GM19023 (cell line): Measurements from ENCODE around the gene CDKN1B.
"Not testable (repeated sequence)": the region's sequence is repeated elsewhere in the genome, so short reads cannot be mapped to it uniquely, and the experiment has no call there.

Experiments used
- ATAC-seq: cut with Tn5 transposase; IDR thresholded peaks from one replicate; pipeline ENCODE4 v1.9.1; 2021; ENCODE audit warnings: mild to moderate bottlenecking, moderate library complexity; ENCODE audit not compliant: unreplicated experiment

Gene CDKN1B

GRCh38 chr12:12723681-12724420, 6.7 kb downstream of the CDKN1B start:
- no peak for ATAC-seq

GRCh38 chr12:12724421-12725085, 7.4 kb downstream of the CDKN1B start:
- peak; percentile 14 for ATAC-seq

- peak; percentile 61 for ATAC-seq
Measured at GRCh38 chr12:12725086-12725955, 8.2 kb downstream of the CDKN1B start.

- ATAC-seq = no peak
Measured at GRCh38 chr12:12725956-12726554, 8.9 kb downstream of the CDKN1B start.

GRCh38 chr12:12726555-12727093, 9.5 kb downstream of the CDKN1B start:
- no peak for ATAC-seq

GRCh38 chr12:12731178-12731577, 14.0 kb downstream of the CDKN1B start:
- ATAC-seq = no peak

GRCh38 chr12:12731785-12732184, 14.6 kb downstream of the CDKN1B start:
- no peak for ATAC-seq

- no peak for ATAC-seq
Measured at GRCh38 chr12:12733118-12733517, 15.9 kb downstream of the CDKN1B start.

- no peak for ATAC-seq
Measured at GRCh38 chr12:12734054-12734453, 16.9 kb downstream of the CDKN1B start.

- no peak for ATAC-seq
Measured at GRCh38 chr12:12734561-12735071, 17.4 kb downstream of the CDKN1B start.

GRCh38 chr12:12735301-12735700, 18.1 kb downstream of the CDKN1B start:
- ATAC-seq = no peak

GRCh38 chr12:12736759-12737676, 19.9 kb downstream of the CDKN1B start:
- ATAC-seq = peak; percentile 70

- ATAC-seq = not testable (repeated sequence)
Measured at GRCh38 chr12:12738152-12738551, 21.0 kb downstream of the CDKN1B start.

- ATAC-seq = no peak
Measured at GRCh38 chr12:12741660-12742059, 24.5 kb downstream of the CDKN1B start.

GRCh38 chr12:12744546-12745305, 27.6 kb downstream of the CDKN1B start:
- no peak for ATAC-seq

GRCh38 chr12:12745576-12746211, 28.5 kb downstream of the CDKN1B start:
- no peak for ATAC-seq

- no peak for ATAC-seq
Measured at GRCh38 chr12:12747278-12747677, 30.1 kb downstream of the CDKN1B start.

GRCh38 chr12:12748044-12748443, 30.9 kb downstream of the CDKN1B start:
- ATAC-seq = no peak
